H9 (cell line): Measurements from ENCODE around the gene CSMD2. TPM values are rescaled to one million over a fixed set of nuclear protein-coding genes. Genes with fewer than 3 reads are reported as not detected.

ENCODE experiments used
- DNase-seq: peaks from one replicate; pipeline ENCODE4 v3.0.0-alpha.2; 2017
- H2AFZ ChIP-seq: one replicate; pipeline ENCODE4 v1.6.1; 2013; ENCODE audit warnings: mild to moderate bottlenecking, low read length, control low read depth, moderate library complexity
- H2AK5ac ChIP-seq: 2 replicates; pipeline ENCODE4 v1.6.1; 2013; ENCODE audit warnings: low read length, control low read depth, mixed read lengths; ENCODE audit not compliant: insufficient read length
- H2BK120ac ChIP-seq: one replicate; pipeline ENCODE4 v1.6.1; 2013; ENCODE audit warnings: low read depth, mild to moderate bottlenecking, low read length, control low read depth, inconsistent platforms; ENCODE audit not compliant: poor library complexity, severe bottlenecking
- H2BK12ac ChIP-seq: 2 replicates; pipeline ENCODE4 v1.6.1; 2013; ENCODE audit warnings: low read length, control low read depth, mixed read lengths, low read depth; ENCODE audit not compliant: insufficient read length
- H2BK15ac ChIP-seq: 2 replicates; pipeline ENCODE4 v1.6.1; 2013; ENCODE audit warnings: low read depth, low read length, control low read depth
- H2BK20ac ChIP-seq: one replicate; pipeline ENCODE4 v1.6.1; 2013; ENCODE audit warnings: low read depth, mild to moderate bottlenecking, low read length, control low read depth, inconsistent platforms; ENCODE audit not compliant: poor library complexity, severe bottlenecking
- H2BK5ac ChIP-seq: 2 replicates; pipeline ENCODE4 v1.6.1; 2013; ENCODE audit warnings: low read length, control low read depth, mixed read lengths; ENCODE audit not compliant: insufficient read length
- H3K14ac ChIP-seq: 2 replicates; pipeline ENCODE4 v1.6.1; 2013; ENCODE audit warnings: low read length, control low read depth; ENCODE audit not compliant: insufficient read depth
- H3K18ac ChIP-seq: 2 replicates; pipeline ENCODE4 v1.6.1; 2013; ENCODE audit warnings: low read depth, mild to moderate bottlenecking, mixed read lengths, low read length, control low read depth; ENCODE audit not compliant: insufficient read length
- H3K23ac ChIP-seq: 2 replicates; pipeline ENCODE4 v1.6.1; 2013; ENCODE audit warnings: low read length, control low read depth, mixed read lengths, low read depth; ENCODE audit not compliant: insufficient read length
- H3K23me2 ChIP-seq: 2 replicates; pipeline ENCODE4 v1.6.1; 2013; ENCODE audit warnings: low read depth, mild to moderate bottlenecking, mixed read lengths, low read length, control low read depth; ENCODE audit not compliant: insufficient read length, poor library complexity, severe bottlenecking
- H3K27ac ChIP-seq: 2 replicates; pipeline ENCODE4 v1.5.1; 2013; ENCODE audit warnings: low read length, control low read depth, mixed read lengths, low read depth; ENCODE audit not compliant: insufficient read length
- H3K27me3 ChIP-seq: 2 replicates; pipeline ENCODE4 v1.6.1; 2013; ENCODE audit warnings: low read length, control low read depth, inconsistent platforms; ENCODE audit not compliant: insufficient read depth
- H3K4ac ChIP-seq: 2 replicates; pipeline ENCODE4 v1.6.1; 2013; ENCODE audit warnings: low read depth, mild to moderate bottlenecking, control low read depth, inconsistent platforms, low read length, moderate library complexity
- H3K4me1 ChIP-seq: 2 replicates; pipeline ENCODE4 v1.6.1; 2013; ENCODE audit warnings: low read length, control low read depth, inconsistent platforms; ENCODE audit not compliant: insufficient read depth
- H3K4me2 ChIP-seq: 2 replicates; pipeline ENCODE4 v1.6.1; 2013; ENCODE audit warnings: low read length, control low read depth, mixed read lengths; ENCODE audit not compliant: insufficient read length, insufficient read depth
- H3K56ac ChIP-seq: 2 replicates; pipeline ENCODE4 v1.6.1; 2013; ENCODE audit warnings: low read depth, mild to moderate bottlenecking, mixed read lengths, low read length, control low read depth; ENCODE audit not compliant: insufficient read length
- H3K79me1 ChIP-seq: 2 replicates; pipeline ENCODE4 v1.6.1; 2013; ENCODE audit warnings: low read depth, mild to moderate bottlenecking, moderate library complexity, low read length, control low read depth, inconsistent platforms; ENCODE audit not compliant: insufficient read depth, poor library complexity, severe bottlenecking
- H3K79me2 ChIP-seq: 2 replicates; pipeline ENCODE4 v1.6.1; 2013; ENCODE audit warnings: low read length, control low read depth, inconsistent platforms; ENCODE audit not compliant: insufficient read depth
- H3K9ac ChIP-seq: 2 replicates; pipeline ENCODE4 v1.6.1; 2013; ENCODE audit warnings: low read length, control low read depth, mixed read lengths; ENCODE audit not compliant: insufficient read length; ENCODE audit errors: extremely low read depth
- H3K9me3 ChIP-seq: one replicate; pipeline ENCODE4 v1.6.1; 2013; ENCODE audit warnings: low read depth, low read length, inconsistent platforms; ENCODE audit not compliant: control insufficient read depth
- H3T11ph ChIP-seq: one replicate; pipeline ENCODE4 v1.6.1; 2013; ENCODE audit warnings: mild to moderate bottlenecking, low read length, control low read depth, inconsistent platforms
- H4K20me1 ChIP-seq: one replicate; pipeline ENCODE4 v1.6.1; 2013; ENCODE audit not compliant: control insufficient read depth, insufficient read length, insufficient read depth
- H4K5ac ChIP-seq: 2 replicates; pipeline ENCODE4 v1.6.1; 2013; ENCODE audit warnings: low read depth, mild to moderate bottlenecking, mixed read lengths, low read length, control low read depth; ENCODE audit not compliant: insufficient read length
- H4K8ac ChIP-seq: replicated peaks from 2 replicates; pipeline ENCODE4 v1.6.1; 2013; ENCODE audit warnings: low read length, control low read depth, mixed read lengths, low read depth; ENCODE audit not compliant: insufficient read length
- H4K91ac ChIP-seq: 2 replicates; pipeline ENCODE4 v1.6.1; 2013; ENCODE audit warnings: low read depth, mild to moderate bottlenecking, moderate library complexity, mixed read lengths, low read length, control low read depth; ENCODE audit not compliant: insufficient read length
- H3K27ac Mint-ChIP-seq, 3 experiments: 2 replicates in 2 of 3; 3 replicates in 1 of 3; pipeline ENCODE4 v1.8.0; 2020 to 2021; ENCODE audit warnings: mixed read lengths in 3 of 3, mild to moderate bottlenecking in 1 of 3, moderate library complexity in 1 of 3
- H3K27me3 Mint-ChIP-seq: 2 replicates; pipeline ENCODE4 v1.8.0; 2021; ENCODE audit warnings: low read depth, mild to moderate bottlenecking, moderate library complexity, mixed read lengths
- H3K36me3 Mint-ChIP-seq, 3 experiments: 2 replicates in 2 of 3; 3 replicates in 1 of 3; pipeline ENCODE4 v1.8.0; 2020 to 2021; ENCODE audit warnings: low read depth in 3 of 3, mixed read lengths in 3 of 3; ENCODE audit not compliant: insufficient read depth in 1 of 3
- H3K4me1 Mint-ChIP-seq, 2 experiments: 2 replicates each; pipeline ENCODE4 v1.8.0; 2020; ENCODE audit warnings: mixed read lengths in 2 of 2
- H3K4me3 Mint-ChIP-seq, 2 experiments: 2 replicates in 1 of 2; 3 replicates in 1 of 2; pipeline ENCODE4 v1.8.0; 2020 to 2021; ENCODE audit warnings: mild to moderate bottlenecking in 2 of 2, mixed read lengths in 2 of 2, moderate library complexity in 1 of 2
- H3K9me3 Mint-ChIP-seq, 2 experiments: 2 replicates in 1 of 2; 3 replicates in 1 of 2; pipeline ENCODE4 v1.8.0; 2020; ENCODE audit warnings: mild to moderate bottlenecking in 2 of 2, mixed read lengths in 2 of 2, moderate library complexity in 1 of 2
- WGBS: extraction: QIAGEN DNeasy Blood & Tissue Kit; methylation state at CpG from one replicate; pipeline ENCODE4 v1.1.7; 2013; ENCODE audit warnings: missing lambda C conversion rate, low lambda C conversion rate, mixed read lengths; ENCODE audit not compliant: insufficient read length; ENCODE audit errors: extremely low coverage; 5-methylcytosine and 5-hydroxymethylcytosine counted together
- total RNA-seq: library from RNA; stranded (reverse); gene quantifications from 2 replicates; pipeline ENCODE4 v1.2.1, GENCODE V29; 2021
- TF ChIP-seq, protein P1 (sequence below): fragments of 200-600 bp; sonication (generic); conservative IDR thresholded peaks from 3 replicates; pipeline ENCODE4 v1.8.0; 2021; ENCODE audit warnings: antibody characterized with exemption, mild to moderate bottlenecking

CSMD2 gene
- total RNA-seq, 1 experiment from 2014 or later = 6.4 TPM

DNA sequence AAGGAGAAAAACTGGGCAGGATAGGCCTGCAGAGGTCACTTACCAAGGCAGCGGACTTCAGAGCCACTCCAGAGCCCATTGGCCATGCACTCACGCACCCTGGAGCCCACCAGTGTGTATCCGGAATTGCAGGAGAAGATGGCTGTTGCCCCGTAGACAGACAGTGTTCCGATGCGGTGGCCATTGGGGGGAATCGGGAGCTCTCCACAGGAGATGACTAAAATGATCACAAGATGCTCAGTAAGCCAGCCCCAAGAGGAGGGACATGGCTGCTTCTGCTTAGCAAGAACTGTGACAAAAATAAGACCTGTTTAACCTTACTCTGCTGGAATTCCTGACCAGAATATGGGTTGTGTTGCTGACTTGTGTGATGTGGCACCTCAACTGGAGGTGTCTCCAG is 595.7 kb downstream of the CSMD2 start:
- Histone ChIP-seq H3K14ac (no peak overlapping the region; the same call in 1 of the 2 replicates), H2BK15ac (no peak overlapping the region), H3K4me1 (no peaks in the 10 kb centered on the region), H3K79me2 (no peaks in the 10 kb centered on the region), H2BK120ac (no peak overlapping the region), H3K9me3 (no peaks in the 10 kb centered on the region), H3K18ac (no peak overlapping the region), H2AFZ (no peak overlapping the region), H3T11ph (no peak overlapping the region), H3K4ac (no peak overlapping the region), H3K27me3 (no peaks in the 10 kb centered on the region), H4K91ac (no peak overlapping the region), H2BK5ac (no peak overlapping the region), H3K56ac (no peak overlapping the region), H3K4me2 (no peak overlapping the region), H4K8ac (no peak overlapping the region), H3K23me2 (no peaks in the 10 kb centered on the region), H3K27ac (no peak overlapping the region), H2BK20ac (no peak overlapping the region), H2AK5ac (no peak overlapping the region), H3K23ac (no peak overlapping the region), H4K5ac (no peak overlapping the region), H4K20me1 (no peaks in the 10 kb centered on the region), H3K9ac (no peak overlapping the region), H2BK12ac (no peak overlapping the region), H3K79me1 (no peaks in the 10 kb centered on the region)
- Mint-ChIP-seq H3K27ac (no peak overlapping the region), H3K4me3 (no peak overlapping the region), H3K4me1 (no peaks in the 10 kb centered on the region), H3K27me3 (peaks cover 3% of the 10 kb centered on the region), H3K9me3 (no peaks in the 10 kb centered on the region), H3K36me3 (peaks cover 1 to 15% (median 8%) of the 10 kb centered on the region in 3 experiments; a peak in 4 of 7 replicates)
- TF ChIP-seq, protein P1, sequence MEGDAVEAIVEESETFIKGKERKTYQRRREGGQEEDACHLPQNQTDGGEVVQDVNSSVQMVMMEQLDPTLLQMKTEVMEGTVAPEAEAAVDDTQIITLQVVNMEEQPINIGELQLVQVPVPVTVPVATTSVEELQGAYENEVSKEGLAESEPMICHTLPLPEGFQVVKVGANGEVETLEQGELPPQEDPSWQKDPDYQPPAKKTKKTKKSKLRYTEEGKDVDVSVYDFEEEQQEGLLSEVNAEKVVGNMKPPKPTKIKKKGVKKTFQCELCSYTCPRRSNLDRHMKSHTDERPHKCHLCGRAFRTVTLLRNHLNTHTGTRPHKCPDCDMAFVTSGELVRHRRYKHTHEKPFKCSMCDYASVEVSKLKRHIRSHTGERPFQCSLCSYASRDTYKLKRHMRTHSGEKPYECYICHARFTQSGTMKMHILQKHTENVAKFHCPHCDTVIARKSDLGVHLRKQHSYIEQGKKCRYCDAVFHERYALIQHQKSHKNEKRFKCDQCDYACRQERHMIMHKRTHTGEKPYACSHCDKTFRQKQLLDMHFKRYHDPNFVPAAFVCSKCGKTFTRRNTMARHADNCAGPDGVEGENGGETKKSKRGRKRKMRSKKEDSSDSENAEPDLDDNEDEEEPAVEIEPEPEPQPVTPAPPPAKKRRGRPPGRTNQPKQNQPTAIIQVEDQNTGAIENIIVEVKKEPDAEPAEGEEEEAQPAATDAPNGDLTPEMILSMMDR = no peak
- DNase-seq = no peak
- WGBS = no CpG with 5 or more reads among the region's 7 CpGs
